Nephron progenitor cell (in vitro differentiated cells): ENCODE results near the gene MAPK13.

Source experiments
- DNase-seq: peaks from one replicate; pipeline ENCODE4 v3.0.0; 2021
- H3K27ac Mint-ChIP-seq: 2 replicates; pipeline ENCODE4 v1.8.0; 2021; ENCODE audit warnings: mild to moderate bottlenecking, moderate library complexity, mixed read lengths
- H3K27me3 Mint-ChIP-seq: 2 replicates; pipeline ENCODE4 v1.8.0; 2021; ENCODE audit warnings: mild to moderate bottlenecking, low read depth, mixed read lengths; ENCODE audit not compliant: poor library complexity
- H3K36me3 Mint-ChIP-seq: 2 replicates; pipeline ENCODE4 v1.8.0; 2021; ENCODE audit warnings: low read depth, mixed read lengths
- H3K4me1 Mint-ChIP-seq: 2 replicates; pipeline ENCODE4 v1.8.0; 2021; ENCODE audit warnings: mixed read lengths
- H3K4me3 Mint-ChIP-seq: 2 replicates; pipeline ENCODE4 v1.8.0; 2021; ENCODE audit warnings: mild to moderate bottlenecking, moderate library complexity, mixed read lengths
- H3K9me3 Mint-ChIP-seq: 2 replicates; pipeline ENCODE4 v1.8.0; 2021; ENCODE audit warnings: mild to moderate bottlenecking, moderate library complexity, mixed read lengths
- TF ChIP-seq, protein P1 (sequence below): fragments of 200-600 bp; sonication (generic); IDR thresholded peaks from 2 replicates; pipeline ENCODE4 v1.5.0; 2021; ENCODE audit warnings: antibody characterized with exemption

MAPK13 gene

DNA sequence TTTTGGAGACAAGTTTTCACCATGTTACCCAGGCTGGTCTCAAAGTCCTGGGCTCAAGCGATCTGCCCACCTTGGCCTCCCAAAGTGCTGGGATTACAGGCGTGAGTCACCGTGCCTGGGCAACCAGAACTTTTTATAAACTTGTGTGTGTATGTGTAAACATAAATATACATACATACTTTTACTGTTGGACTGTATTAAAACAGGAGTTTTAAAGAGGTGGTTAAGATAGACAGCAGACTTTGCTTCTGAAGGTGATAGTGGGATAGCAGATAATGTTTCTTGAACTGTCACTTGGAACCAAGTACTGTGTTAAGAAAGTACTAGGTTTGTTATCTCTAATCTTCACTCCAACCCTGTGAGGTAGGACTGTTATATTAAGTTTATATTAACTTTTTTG lies 28.6 kb upstream of the MAPK13 start:
- H3K27me3 Mint-ChIP-seq: no peaks in the 10 kb centered on the region
- TF ChIP-seq, protein P1, sequence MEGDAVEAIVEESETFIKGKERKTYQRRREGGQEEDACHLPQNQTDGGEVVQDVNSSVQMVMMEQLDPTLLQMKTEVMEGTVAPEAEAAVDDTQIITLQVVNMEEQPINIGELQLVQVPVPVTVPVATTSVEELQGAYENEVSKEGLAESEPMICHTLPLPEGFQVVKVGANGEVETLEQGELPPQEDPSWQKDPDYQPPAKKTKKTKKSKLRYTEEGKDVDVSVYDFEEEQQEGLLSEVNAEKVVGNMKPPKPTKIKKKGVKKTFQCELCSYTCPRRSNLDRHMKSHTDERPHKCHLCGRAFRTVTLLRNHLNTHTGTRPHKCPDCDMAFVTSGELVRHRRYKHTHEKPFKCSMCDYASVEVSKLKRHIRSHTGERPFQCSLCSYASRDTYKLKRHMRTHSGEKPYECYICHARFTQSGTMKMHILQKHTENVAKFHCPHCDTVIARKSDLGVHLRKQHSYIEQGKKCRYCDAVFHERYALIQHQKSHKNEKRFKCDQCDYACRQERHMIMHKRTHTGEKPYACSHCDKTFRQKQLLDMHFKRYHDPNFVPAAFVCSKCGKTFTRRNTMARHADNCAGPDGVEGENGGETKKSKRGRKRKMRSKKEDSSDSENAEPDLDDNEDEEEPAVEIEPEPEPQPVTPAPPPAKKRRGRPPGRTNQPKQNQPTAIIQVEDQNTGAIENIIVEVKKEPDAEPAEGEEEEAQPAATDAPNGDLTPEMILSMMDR: no peak
- no peak for DNase-seq
- H3K27ac Mint-ChIP-seq: no peak overlapping the region
- peaks cover 33% of the 10 kb centered on the region for H3K4me1 Mint-ChIP-seq
- no peak overlapping the region for H3K4me3 Mint-ChIP-seq
- H3K36me3 Mint-ChIP-seq: peaks cover 56% of the 10 kb centered on the region
- peaks cover 3% of the 10 kb centered on the region for H3K9me3 Mint-ChIP-seq

DNA sequence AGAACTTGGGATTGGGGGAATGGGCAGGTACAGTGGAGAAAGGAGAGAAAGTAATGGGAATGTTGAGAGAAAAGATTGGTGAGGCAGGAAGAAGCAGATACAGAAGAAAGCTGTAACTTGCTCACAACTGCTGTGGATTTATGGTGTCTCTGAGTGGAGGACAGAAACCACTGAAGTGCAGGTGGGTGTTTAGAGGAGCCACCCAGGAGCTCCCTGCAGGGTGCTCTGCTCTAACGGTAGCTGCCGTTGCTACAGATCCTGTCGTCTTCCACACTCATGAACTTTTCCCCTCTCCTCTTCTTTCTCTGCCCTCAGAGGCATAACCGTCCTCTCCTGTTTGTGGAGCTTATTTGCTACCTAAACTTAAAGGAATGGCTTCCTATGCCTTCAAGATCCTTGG lies 27.5 kb upstream of the MAPK13 start:
- H3K27ac Mint-ChIP-seq: no peak overlapping the region
- DNase-seq: no peak

DNA sequence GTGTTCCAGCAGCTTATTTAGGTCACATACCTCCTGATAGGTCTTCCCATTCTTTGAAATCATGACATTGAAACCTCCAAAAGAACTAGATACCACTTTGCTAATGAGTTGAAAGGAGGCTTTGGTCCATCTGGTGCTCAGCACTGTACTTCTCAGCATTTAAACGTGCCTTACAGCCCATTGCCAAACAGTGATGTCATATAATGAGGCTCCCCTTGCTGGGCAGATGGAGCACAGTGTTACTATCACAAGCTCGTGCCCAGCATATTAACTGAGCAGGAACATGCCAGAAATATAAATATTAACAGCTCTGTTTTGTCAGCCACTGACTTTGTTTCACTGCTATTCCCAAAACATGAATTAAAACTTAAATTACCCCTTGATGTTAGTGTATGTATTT lies 25.5 kb upstream of the MAPK13 start:
- peaks cover 15% of the 10 kb centered on the region for H3K4me1 Mint-ChIP-seq
- no peak for DNase-seq
- H3K9me3 Mint-ChIP-seq: peaks cover 3% of the 10 kb centered on the region
- H3K4me3 Mint-ChIP-seq: no peak overlapping the region
- peaks cover 78% of the 10 kb centered on the region for H3K36me3 Mint-ChIP-seq
- TF ChIP-seq, protein P1: no peak
- no peaks in the 10 kb centered on the region for H3K27me3 Mint-ChIP-seq
- H3K27ac Mint-ChIP-seq: peak overlapping the region; percentile 51

More for the DNA sequence above, 27.5 kb upstream of the MAPK13 start:
- TF ChIP-seq, protein P1: no peak
- H3K36me3 Mint-ChIP-seq: peaks cover 67% of the 10 kb centered on the region
- peaks cover 33% of the 10 kb centered on the region for H3K4me1 Mint-ChIP-seq
- peaks cover 3% of the 10 kb centered on the region for H3K9me3 Mint-ChIP-seq
- H3K4me3 Mint-ChIP-seq: no peak overlapping the region
- H3K27me3 Mint-ChIP-seq: no peaks in the 10 kb centered on the region

DNA sequence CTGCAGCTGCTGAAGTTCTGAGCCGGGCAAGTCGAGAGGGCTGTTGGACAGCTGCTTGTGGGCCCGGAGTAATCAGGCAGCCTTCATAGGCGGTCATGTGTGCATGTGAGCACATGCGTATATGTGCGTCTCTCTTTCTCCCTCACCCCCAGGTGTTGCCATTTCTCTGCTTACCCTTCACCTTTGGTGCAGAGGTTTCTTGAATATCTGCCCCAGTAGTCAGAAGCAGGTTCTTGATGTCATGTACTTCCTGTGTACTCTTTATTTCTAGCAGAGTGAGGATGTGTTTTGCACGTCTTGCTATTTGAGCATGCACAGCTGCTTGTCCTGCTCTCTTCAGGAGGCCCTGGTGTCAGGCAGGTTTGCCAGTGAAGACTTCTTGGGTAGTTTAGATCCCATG lies 21.2 kb upstream of the MAPK13 start:
- no peak for DNase-seq
- Mint-ChIP-seq H3K9me3 (no peaks in the 10 kb centered on the region), H3K4me1 (peaks cover 19% of the 10 kb centered on the region), H3K36me3 (peaks cover 61% of the 10 kb centered on the region), H3K27me3 (no peaks in the 10 kb centered on the region), H3K27ac (no peak overlapping the region), H3K4me3 (no peak overlapping the region)
- TF ChIP-seq, protein P1: no peak

DNA sequence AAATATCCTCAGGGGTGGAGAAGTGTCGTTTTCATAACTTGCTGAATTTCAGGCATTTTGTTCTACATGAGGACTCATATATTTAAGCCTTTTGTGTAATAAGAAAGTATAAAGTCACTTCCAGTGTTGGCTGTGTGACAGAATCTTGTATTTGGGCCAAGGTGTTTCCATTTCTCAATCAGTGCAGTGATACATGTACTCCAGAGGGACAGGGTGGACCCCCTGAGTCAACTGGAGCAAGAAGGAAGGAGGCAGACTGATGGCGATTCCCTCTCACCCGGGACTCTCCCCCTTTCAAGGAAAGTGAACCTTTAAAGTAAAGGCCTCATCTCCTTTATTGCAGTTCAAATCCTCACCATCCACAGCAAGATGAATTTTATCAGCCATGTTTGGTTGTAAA lies 20.3 kb upstream of the MAPK13 start:
- H3K27me3 Mint-ChIP-seq: no peaks in the 10 kb centered on the region
- H3K4me1 Mint-ChIP-seq: peaks cover 23% of the 10 kb centered on the region
- H3K4me3 Mint-ChIP-seq: no peak overlapping the region
- H3K9me3 Mint-ChIP-seq: no peaks in the 10 kb centered on the region
- no peak for DNase-seq
- no peak overlapping the region for H3K27ac Mint-ChIP-seq
- TF ChIP-seq, protein P1: no peak
- H3K36me3 Mint-ChIP-seq: peaks cover 51% of the 10 kb centered on the region

DNA sequence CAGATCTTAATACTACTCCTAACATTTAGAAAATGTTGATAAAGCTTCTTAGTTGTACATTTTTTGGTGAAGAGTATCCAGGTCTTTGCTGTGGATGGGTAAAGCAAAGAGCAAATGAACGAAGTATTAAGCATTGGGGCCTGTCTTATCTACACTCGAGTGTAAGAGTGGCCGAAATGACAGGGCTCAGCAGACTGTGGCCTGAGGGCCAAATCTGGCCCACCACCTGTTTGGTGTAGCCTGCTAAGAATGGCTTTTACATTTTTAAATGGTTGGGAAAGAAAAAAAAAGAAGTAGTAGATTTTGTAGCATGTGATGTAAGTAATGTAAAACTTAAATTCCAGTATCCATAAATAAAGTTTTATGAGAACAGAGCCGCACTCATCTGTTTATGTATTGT lies 19.4 kb upstream of the MAPK13 start:
- Mint-ChIP-seq H3K9me3 (no peaks in the 10 kb centered on the region), H3K27me3 (no peaks in the 10 kb centered on the region), H3K27ac (no peak overlapping the region), H3K4me3 (no peak overlapping the region), H3K4me1 (peaks cover 16% of the 10 kb centered on the region), H3K36me3 (peaks cover 49% of the 10 kb centered on the region)
- TF ChIP-seq, protein P1: no peak
- no peak for DNase-seq
